ENCODE measurements around the gene MYD88.

- TF ChIP-seq POLR2A (IDR thresholded peaks at IDR 0.05; ENCODE audit: low read length), result no peak
- no peak for TF ChIP-seq GATA1 (IDR thresholded peaks at IDR 0.05; ENCODE audit: low read depth, low read length)
Observed at GRCh38 chr3:38139191-38139590, 730 bp downstream of the MYD88 start.

Data from erythroblast (primary cell).